ENCODE measurements around the gene WWOX.

WWOX gene

GRCh38 chr16:78198288-78198687, 98.8 kb downstream of the WWOX start:
- no peak for DNase-seq (ENCODE audit: low spot score)
- no peak overlapping the region for H3K4me3 ChIP-seq
- TF ChIP-seq CTCF (IDR thresholded peaks at IDR 0.05), result no peak
- H3K27ac ChIP-seq, result no peak overlapping the region

GRCh38 chr16:78199325-78200022, 100.0 kb downstream of the WWOX start:
- H3K4me3 ChIP-seq, result no peak overlapping the region
- no peak overlapping the region for H3K27ac ChIP-seq
- no peak for DNase-seq (ENCODE audit: low spot score)

GRCh38 chr16:78200023-78200389, 100.6 kb downstream of the WWOX start:
- no peak for TF ChIP-seq CTCF (IDR thresholded peaks at IDR 0.05)
- H3K27ac ChIP-seq, result no peak overlapping the region
- H3K4me3 ChIP-seq, result no peak overlapping the region
- no peak for DNase-seq (ENCODE audit: low spot score)

More at GRCh38 chr16:78199325-78200022, 100.0 kb downstream of the WWOX start:
- no peak for TF ChIP-seq CTCF (IDR thresholded peaks at IDR 0.05)

GRCh38 chr16:78200623-78201096, 101.2 kb downstream of the WWOX start:
- TF ChIP-seq CTCF (IDR thresholded peaks at IDR 0.05), result no peak
- Histone ChIP-seq H3K27ac (no peak overlapping the region), H3K4me3 (no peak overlapping the region)
- DNase-seq (ENCODE audit: low spot score), result no peak

- Histone ChIP-seq H3K4me3 (no peak overlapping the region), H3K27ac (no peak overlapping the region)
- no peak for DNase-seq (ENCODE audit: low spot score)
- no peak for TF ChIP-seq CTCF (IDR thresholded peaks at IDR 0.05)
Observed at GRCh38 chr16:78205506-78205905, 106.1 kb downstream of the WWOX start.

DNA sequence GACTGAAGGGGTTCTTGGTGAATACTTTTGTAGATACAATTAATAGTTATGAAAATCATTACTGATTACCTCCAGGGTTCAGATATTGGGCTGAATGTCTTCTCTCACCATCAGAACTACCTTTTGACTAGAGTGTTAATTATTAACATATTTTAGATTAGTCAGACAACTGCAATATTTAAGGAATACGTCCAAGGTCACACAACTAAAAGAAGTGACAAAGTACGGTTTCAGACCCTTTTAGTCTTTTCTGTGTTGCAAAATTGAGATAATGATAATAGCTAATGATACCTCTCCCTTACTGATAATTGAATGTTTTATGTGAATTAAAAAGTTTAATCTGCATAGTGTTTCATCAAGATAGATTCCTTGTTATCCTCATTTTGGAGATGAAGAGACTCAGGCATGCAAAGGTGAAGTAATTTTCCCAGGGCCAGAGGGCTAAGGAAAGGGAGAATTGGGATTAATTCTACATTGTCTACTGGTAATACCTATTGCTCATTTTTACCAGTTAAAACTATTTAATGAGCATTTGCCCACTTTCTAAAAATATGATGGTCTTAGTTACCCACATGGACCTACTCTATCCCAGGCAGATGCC, 107.3 kb downstream of the WWOX start:
- DNase-seq (ENCODE audit: low spot score), result no peak
- Histone ChIP-seq H3K4me3 (no peak overlapping the region), H3K27ac (no peak overlapping the region)
- TF ChIP-seq CTCF (IDR thresholded peaks at IDR 0.05), result no peak

Data from coronary artery (tissue), 2 donors.